Stimulated activated CD8-positive, alpha-beta memory T cell treated with anti-CD3 and anti-CD28 coated beads, Interleukin-2, amount 100 ng/mL, for 48 hours (primary cell): ENCODE measurements around the gene PPP1R17.
A peak's percentile ranks its signal among the peaks of the same experiment; 100 is the strongest.

Experiments used
- DNase-seq, 2 donors: peaks; one replicate each; pipeline ENCODE4 v3.0.0-alpha.2; 2020; ENCODE audit warnings: low read depth in 2 of 2

PPP1R17 gene

GRCh38 chr7:31699050-31699449, 12.0 kb downstream of the PPP1R17 start:
- DNase-seq: no peak

- no peak for DNase-seq
These were observed 15.3 kb downstream of the PPP1R17 start for GRCh38 chr7:31702354-31702753.

GRCh38 chr7:31705377-31705776, 18.4 kb downstream of the PPP1R17 start:
- DNase-seq: no peak

GRCh38 chr7:31707089-31707488, 20.1 kb downstream of the PPP1R17 start:
- DNase-seq: no peak

GRCh38 chr7:31710171-31710570, 23.2 kb downstream of the PPP1R17 start:
- DNase-seq: no peak

- no peak for DNase-seq
These were observed 29.3 kb downstream of the PPP1R17 start for GRCh38 chr7:31716355-31716754.

- no peak for DNase-seq
These were observed 33.4 kb downstream of the PPP1R17 start for GRCh38 chr7:31720366-31720765.

- no peak for DNase-seq
These were observed 37.7 kb downstream of the PPP1R17 start for GRCh38 chr7:31724696-31725095.

- no peak for DNase-seq
These were observed 42.3 kb downstream of the PPP1R17 start for GRCh38 chr7:31729195-31729804.

GRCh38 chr7:31734456-31734855, 47.4 kb downstream of the PPP1R17 start:
- DNase-seq: no peak

GRCh38 chr7:31735991-31736982, 49.3 kb downstream of the PPP1R17 start:
- peak in 1 of 2 donors; percentile 10 for DNase-seq

GRCh38 chr7:31741852-31742251, 54.8 kb downstream of the PPP1R17 start:
- DNase-seq: no peak

- DNase-seq: peak in 1 of 2 donors; percentile 23
These were observed 57.4 kb downstream of the PPP1R17 start for GRCh38 chr7:31744294-31744874.

GRCh38 chr7:31747553-31747952, 60.5 kb downstream of the PPP1R17 start:
- DNase-seq: no peak

GRCh38 chr7:31748084-31748483, 61.1 kb downstream of the PPP1R17 start:
- DNase-seq: no peak

- no peak for DNase-seq
These were observed 64.7 kb downstream of the PPP1R17 start for GRCh38 chr7:31751726-31752125.
